Thyroid gland (tissue), 4 donors: Measurements from ENCODE around the gene KCNG4. TPM values are rescaled to one million over a fixed set of nuclear protein-coding genes. Genes with fewer than 3 reads are reported as not detected.

Experiments
- DNase-seq, 2 donors: peaks; one replicate each; pipeline ENCODE4 v3.0.0-alpha.2; 2019
- H3K27ac ChIP-seq, 3 donors: fragments of 200-600 bp; sonication (generic); 1 replicate in 2 of 3; 2 replicates in 1 of 3; pipeline ENCODE4 v1.5.1; 2016 to 2019; ENCODE audit warnings: mild to moderate bottlenecking in 1 of 3, moderate library complexity in 1 of 3
- H3K27me3 ChIP-seq: fragments of 200-600 bp; sonication (generic); one replicate; pipeline ENCODE4 v1.5.1; 2019
- H3K36me3 ChIP-seq, 2 donors: fragments of 200-600 bp; sonication (generic); one replicate each; pipeline ENCODE4 v1.5.1; 2016 to 2019
- H3K4me1 ChIP-seq, 2 donors: fragments of 200-600 bp; sonication (generic); one replicate each; pipeline ENCODE4 v1.5.1; 2017 to 2019
- H3K4me3 ChIP-seq, 3 donors: fragments of 200-600 bp; sonication (generic); replicated peaks in 1 of 3; 1 replicate in 2 of 3; 2 replicates in 1 of 3; pipeline ENCODE4 v1.5.1; 2016; ENCODE audit warnings: mild to moderate bottlenecking in 1 of 3
- H3K9me3 ChIP-seq: fragments of 200-600 bp; sonication (generic); one replicate; pipeline ENCODE4 v1.5.1; 2017
- POLR2A ChIP-seq, 2 donors: fragments of 450-650 bp; IDR thresholded peaks; one replicate each; pipeline ENCODE4 v1.6.1; 2017; ENCODE audit warnings: antibody characterized with exemption in 2 of 2, mild to moderate bottlenecking in 2 of 2, moderate library complexity in 1 of 2
- WGBS, 2 donors: methylation state at CpG; one replicate each; pipeline ENCODE4 v1.1.5; 2017; 5-methylcytosine and 5-hydroxymethylcytosine counted together
- intact Hi-C: fragments of 100-400 bp; cut with DNase I; formaldehyde crosslinking; loops from one replicate; pipeline ENCODE4 v1.15.1; 2023
- total RNA-seq, 4 donors: library from RNA; depleted of rRNA; stranded (reverse); fragments of >200 nt; gene quantifications; one replicate each; pipeline ENCODE4 v1.2.3, GENCODE V29; 2016
- TF ChIP-seq, protein P1 (sequence below), 6 experiments: fragments of 200-600 bp in 3 of 6; fragments of 450-650 bp in 3 of 6; sonication (generic) in 3 of 6; IDR thresholded peaks; one replicate each; pipeline ENCODE4 v1.5.1; 2016 to 2019; ENCODE audit warnings: antibody characterized with exemption in 6 of 6, mild to moderate bottlenecking in 2 of 6, inconsistent platforms in 1 of 6, moderate library complexity in 1 of 6

Gene KCNG4
- total RNA-seq, 4 donors from 2014 or later: not detected

DNA sequence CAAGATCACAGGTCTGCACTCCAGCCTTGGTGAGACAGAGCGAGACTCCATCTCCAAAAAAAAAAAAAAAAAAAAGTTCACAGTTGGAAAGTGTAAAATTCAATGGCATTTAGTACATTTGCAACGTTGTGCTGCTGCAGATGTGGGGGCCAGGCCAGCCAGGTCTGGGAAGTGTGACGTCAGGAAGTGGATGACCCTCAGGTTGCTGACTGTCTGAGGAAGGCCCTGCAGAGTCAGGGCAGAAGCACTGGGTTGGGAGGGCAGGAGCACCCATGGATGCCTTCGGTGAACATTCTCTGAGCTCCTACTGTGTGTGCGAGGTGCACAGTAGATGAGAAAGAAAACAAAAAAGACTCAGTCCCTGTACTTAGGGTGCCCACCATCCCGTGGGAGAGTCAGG, 42.7 kb upstream of the KCNG4 start:
- WGBS, 2 donors: 56 to 74% methylated on average over 5 to 6 of the region's 6 CpGs

DNA sequence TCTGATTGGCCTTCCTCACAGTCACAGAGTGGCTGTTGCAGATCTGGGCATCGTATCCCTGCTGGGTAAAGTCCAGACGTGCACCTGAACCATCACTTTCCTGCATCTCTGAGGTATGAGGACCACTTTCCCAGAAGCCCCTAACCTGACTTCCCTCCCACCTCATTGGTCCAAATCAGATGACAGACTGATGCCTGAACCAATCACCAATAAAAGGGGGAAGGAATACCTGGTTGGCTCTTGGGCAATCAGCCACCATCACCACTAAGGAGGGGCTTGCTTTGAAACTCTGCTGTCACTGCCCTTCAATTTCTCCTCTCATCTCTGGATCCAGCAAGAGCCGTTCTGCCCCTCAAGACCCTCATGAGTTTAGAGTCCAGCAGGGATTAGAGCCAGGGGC, 41.3 kb upstream of the KCNG4 start:
- 87 to 90% methylated on average over 3 of the region's 3 CpGs for WGBS, 2 donors
- Histone ChIP-seq H3K4me3 (no peak overlapping the region), H3K27me3 (no peaks in the 10 kb centered on the region), H3K27ac (no peak overlapping the region), H3K9me3 (no peaks in the 10 kb centered on the region), H3K36me3 (no peaks in the 10 kb centered on the region), H3K4me1 (no peaks in the 10 kb centered on the region)
- intact Hi-C loops: no loop called here
- TF ChIP-seq, protein P1, sequence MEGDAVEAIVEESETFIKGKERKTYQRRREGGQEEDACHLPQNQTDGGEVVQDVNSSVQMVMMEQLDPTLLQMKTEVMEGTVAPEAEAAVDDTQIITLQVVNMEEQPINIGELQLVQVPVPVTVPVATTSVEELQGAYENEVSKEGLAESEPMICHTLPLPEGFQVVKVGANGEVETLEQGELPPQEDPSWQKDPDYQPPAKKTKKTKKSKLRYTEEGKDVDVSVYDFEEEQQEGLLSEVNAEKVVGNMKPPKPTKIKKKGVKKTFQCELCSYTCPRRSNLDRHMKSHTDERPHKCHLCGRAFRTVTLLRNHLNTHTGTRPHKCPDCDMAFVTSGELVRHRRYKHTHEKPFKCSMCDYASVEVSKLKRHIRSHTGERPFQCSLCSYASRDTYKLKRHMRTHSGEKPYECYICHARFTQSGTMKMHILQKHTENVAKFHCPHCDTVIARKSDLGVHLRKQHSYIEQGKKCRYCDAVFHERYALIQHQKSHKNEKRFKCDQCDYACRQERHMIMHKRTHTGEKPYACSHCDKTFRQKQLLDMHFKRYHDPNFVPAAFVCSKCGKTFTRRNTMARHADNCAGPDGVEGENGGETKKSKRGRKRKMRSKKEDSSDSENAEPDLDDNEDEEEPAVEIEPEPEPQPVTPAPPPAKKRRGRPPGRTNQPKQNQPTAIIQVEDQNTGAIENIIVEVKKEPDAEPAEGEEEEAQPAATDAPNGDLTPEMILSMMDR (IDR thresholded peaks at IDR 0.05): no peak
- no peak for TF ChIP-seq POLR2A (IDR thresholded peaks at IDR 0.05)
- no peak for DNase-seq

More for the DNA sequence above, 42.7 kb upstream of the KCNG4 start:
- TF ChIP-seq, protein P1 (IDR thresholded peaks at IDR 0.05): no peak
- TF ChIP-seq POLR2A (IDR thresholded peaks at IDR 0.05): no peak
- Histone ChIP-seq H3K27ac (no peak overlapping the region), H3K36me3 (no peaks in the 10 kb centered on the region), H3K4me3 (no peak overlapping the region), H3K4me1 (no peaks in the 10 kb centered on the region), H3K27me3 (no peaks in the 10 kb centered on the region), H3K9me3 (no peaks in the 10 kb centered on the region)
- intact Hi-C loops: no loop called here
- DNase-seq: no peak

DNA sequence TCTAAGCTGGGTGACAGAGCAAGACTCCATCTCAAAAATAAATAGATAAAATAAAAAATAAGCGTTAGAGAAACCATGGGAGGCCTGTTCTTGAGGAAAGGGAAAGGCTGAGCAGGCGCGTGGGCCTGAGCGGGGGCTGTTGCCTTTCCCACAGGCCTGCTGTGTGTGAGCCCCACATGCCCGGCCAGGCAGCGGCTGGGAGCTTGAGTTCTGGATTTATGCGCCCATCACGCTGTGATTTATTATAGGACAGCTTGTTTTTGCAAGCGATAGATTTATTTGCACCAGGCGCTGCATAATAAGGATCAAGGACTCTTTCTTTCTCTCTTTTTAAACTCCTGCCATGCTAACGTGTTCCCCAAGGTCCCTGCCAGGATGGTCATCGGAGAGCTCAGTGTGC, 40.1 kb upstream of the KCNG4 start:
- Histone ChIP-seq H3K4me1 (no peaks in the 10 kb centered on the region), H3K27me3 (no peaks in the 10 kb centered on the region), H3K4me3 (no peak overlapping the region), H3K9me3 (no peaks in the 10 kb centered on the region), H3K36me3 (no peaks in the 10 kb centered on the region), H3K27ac (no peak overlapping the region)
- DNase-seq: no peak
- intact Hi-C loops: no loop called here
- no peak for TF ChIP-seq POLR2A (IDR thresholded peaks at IDR 0.05)
- TF ChIP-seq, protein P1 (IDR thresholded peaks at IDR 0.05): no peak
- 93 to 95% methylated on average over 12 of the region's 12 CpGs for WGBS, 2 donors

DNA sequence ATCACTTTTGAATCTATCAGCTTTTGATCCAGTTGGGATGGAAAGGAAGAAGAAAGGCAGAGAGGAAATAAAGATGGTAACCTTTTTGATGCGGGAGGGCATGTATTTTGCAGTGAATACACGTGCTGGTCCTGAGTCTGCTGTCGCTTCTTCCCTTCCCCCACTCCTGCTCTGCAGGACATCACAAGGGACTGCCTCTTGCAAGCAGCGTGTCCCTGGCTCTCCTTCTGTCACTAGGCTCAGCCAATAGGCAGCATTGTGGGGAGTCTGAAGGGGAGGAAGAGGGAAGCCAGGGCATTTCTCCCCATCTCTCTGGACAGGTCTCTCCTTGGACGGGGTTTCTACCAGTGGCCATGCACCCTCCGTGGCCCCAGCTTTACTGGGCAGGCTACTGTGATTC, 39.2 kb upstream of the KCNG4 start:
- WGBS, 2 donors: 57% methylated on average over 6 of the region's 6 CpGs
- H3K27me3 ChIP-seq: no peaks in the 10 kb centered on the region
- DNase-seq: no peak
- no peak overlapping the region for H3K4me3 ChIP-seq
- no peaks in the 10 kb centered on the region for H3K4me1 ChIP-seq
- TF ChIP-seq, protein P1 (IDR thresholded peaks at IDR 0.05): no peak
- no peak for TF ChIP-seq POLR2A (IDR thresholded peaks at IDR 0.05)
- intact Hi-C loops: no loop called here
- H3K27ac ChIP-seq: no peak overlapping the region
- H3K9me3 ChIP-seq: no peaks in the 10 kb centered on the region
- H3K36me3 ChIP-seq: no peaks in the 10 kb centered on the region

DNA sequence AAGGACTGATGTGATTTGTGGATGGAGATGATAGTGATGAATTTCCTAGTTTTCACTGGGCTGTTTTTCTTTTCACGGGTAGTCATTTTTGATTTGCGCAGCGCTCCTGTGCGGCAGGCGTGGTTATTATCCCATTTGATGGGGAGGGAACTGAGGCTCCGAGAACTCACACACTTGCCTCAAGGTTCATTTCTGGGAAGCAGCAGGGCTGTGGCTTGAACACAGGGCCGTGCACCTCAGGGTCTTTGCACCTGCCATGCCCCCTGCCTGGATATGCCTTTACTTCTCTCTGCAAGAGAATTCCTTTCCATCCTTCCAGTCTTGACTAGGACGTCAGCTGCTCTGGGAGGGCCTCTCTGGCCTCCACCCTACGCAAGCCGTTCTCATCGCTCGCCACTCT, 38.5 kb upstream of the KCNG4 start:
- no peaks in the 10 kb centered on the region for H3K36me3 ChIP-seq
- H3K9me3 ChIP-seq: no peaks in the 10 kb centered on the region
- intact Hi-C loops: no loop called here
- H3K4me3 ChIP-seq: no peak overlapping the region
- TF ChIP-seq, protein P1 (IDR thresholded peaks at IDR 0.05): no peak
- no peak for TF ChIP-seq POLR2A (IDR thresholded peaks at IDR 0.05)
- no peaks in the 10 kb centered on the region for H3K4me1 ChIP-seq
- no peak overlapping the region for H3K27ac ChIP-seq
- no peaks in the 10 kb centered on the region for H3K27me3 ChIP-seq
- DNase-seq: no peak
- WGBS, 2 donors: 93 to 95% methylated on average over 12 of the region's 12 CpGs
